Measurements from ENCODE around the gene LRIT2. TPM values are rescaled to one million over a fixed set of nuclear protein-coding genes. Genes with fewer than 3 reads are reported as not detected.

The LRIT2 gene
- total RNA-seq, 2 experiments from 2014 or later: not detected

- no peaks in the 10 kb centered on the region for H3K27me3 Mint-ChIP-seq
- DNase-seq (no peak), ATAC-seq (no peak)
- intact Hi-C loops (cut with micrococcal nuclease): no loop called here
- no peaks in the 10 kb centered on the region for H3K36me3 Mint-ChIP-seq (ENCODE audit: low read depth)
- no peak overlapping the region for H3K27ac Mint-ChIP-seq
- no peak overlapping the region for H3K4me3 Mint-ChIP-seq
- ChIA-PET CTCF (interaction anchor here (4.9 kb wide), 1 partner anchor 66 kb away, joined by 46 read pairs; no protein-coding TSS in a partner anchor), POLR2A (no interaction called here)
- H3K4me1 Mint-ChIP-seq (ENCODE audit: low read depth): no peaks in the 10 kb centered on the region
- H3K9me3 Mint-ChIP-seq: no peaks in the 10 kb centered on the region
- TF ChIP-seq CTCF (IDR thresholded peaks at IDR 0.05): no peak
Observed at GRCh38 chr10:84213076-84213475, 12.3 kb downstream of the LRIT2 start.

DNA sequence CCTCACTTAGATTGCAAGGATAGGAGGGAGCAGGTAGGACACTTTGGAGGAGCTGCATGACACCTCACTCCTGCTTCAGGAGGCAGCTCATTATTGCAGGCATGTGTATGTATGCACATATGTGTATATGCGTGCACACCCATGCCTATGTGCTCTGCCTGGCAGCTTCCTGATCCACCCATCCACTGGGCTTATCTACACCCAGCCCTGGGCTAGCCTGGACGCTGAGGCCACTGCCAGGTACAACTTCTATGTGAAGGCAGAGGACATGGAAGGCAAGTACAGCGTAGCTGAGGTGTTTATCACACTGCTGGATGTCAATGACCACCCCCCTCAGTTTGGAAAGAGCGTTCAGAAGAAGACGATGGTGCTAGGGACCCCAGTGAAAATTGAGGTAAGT is 13.3 kb downstream of the LRIT2 start:
- H3K27me3 Mint-ChIP-seq: peaks cover 3% of the 10 kb centered on the region
- H3K4me1 Mint-ChIP-seq (ENCODE audit: low read depth): no peaks in the 10 kb centered on the region
- ChIA-PET POLR2A (no interaction called here), CTCF (interaction anchor here (0.6 to 4.9 kb wide), 5 partner anchors 10 to 325 kb away, joined by 3 to 46 read pairs (median 3); partner anchors contain the start of gene LRIT2)
- H3K4me3 Mint-ChIP-seq: no peak overlapping the region
- intact Hi-C loops (cut with micrococcal nuclease): no loop called here
- no peak for TF ChIP-seq CTCF (IDR thresholded peaks at IDR 0.05)
- no peaks in the 10 kb centered on the region for H3K36me3 Mint-ChIP-seq (ENCODE audit: low read depth)
- no peaks in the 10 kb centered on the region for H3K9me3 Mint-ChIP-seq
- no peak for DNase-seq
- ATAC-seq: no peak
- no peak overlapping the region for H3K27ac Mint-ChIP-seq

DNA sequence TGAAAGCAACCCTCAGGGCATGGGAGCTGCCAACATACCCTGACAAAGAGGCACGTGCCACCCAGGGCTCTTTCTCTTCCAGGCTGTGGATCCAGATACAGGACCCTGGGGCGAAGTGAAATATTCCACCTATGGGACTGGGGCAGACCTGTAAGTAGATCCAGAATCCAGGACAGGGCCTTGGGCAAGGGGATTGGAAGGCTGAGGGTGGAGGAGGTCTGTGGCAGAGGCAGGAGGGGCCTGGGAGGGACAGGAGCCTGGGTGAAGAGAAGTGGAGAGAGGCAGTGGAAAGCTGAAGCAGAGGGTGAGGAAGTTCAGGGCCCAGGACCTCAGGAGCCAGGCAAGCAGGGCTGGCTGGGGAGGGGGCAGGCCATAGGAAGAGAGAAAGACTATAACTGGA is 13.8 kb downstream of the LRIT2 start:
- H3K4me1 Mint-ChIP-seq (ENCODE audit: low read depth): no peaks in the 10 kb centered on the region
- DNase-seq (no peak), ATAC-seq (no peak)
- H3K4me3 Mint-ChIP-seq: no peak overlapping the region
- POLR2A ChIA-PET: no interaction called here
- intact Hi-C loops (cut with micrococcal nuclease): no loop called here
- no peak overlapping the region for H3K27ac Mint-ChIP-seq
- TF ChIP-seq CTCF (IDR thresholded peaks at IDR 0.05): no peak
- CTCF ChIA-PET: interaction anchor here (1.2 to 4.9 kb wide), 4 partner anchors 13 to 326 kb away, joined by 3 to 46 read pairs (median 4); partner anchors contain the start of gene LRIT2
- H3K27me3 Mint-ChIP-seq: peaks cover 3% of the 10 kb centered on the region
- no peaks in the 10 kb centered on the region for H3K9me3 Mint-ChIP-seq
- H3K36me3 Mint-ChIP-seq (ENCODE audit: low read depth): no peaks in the 10 kb centered on the region

DNA sequence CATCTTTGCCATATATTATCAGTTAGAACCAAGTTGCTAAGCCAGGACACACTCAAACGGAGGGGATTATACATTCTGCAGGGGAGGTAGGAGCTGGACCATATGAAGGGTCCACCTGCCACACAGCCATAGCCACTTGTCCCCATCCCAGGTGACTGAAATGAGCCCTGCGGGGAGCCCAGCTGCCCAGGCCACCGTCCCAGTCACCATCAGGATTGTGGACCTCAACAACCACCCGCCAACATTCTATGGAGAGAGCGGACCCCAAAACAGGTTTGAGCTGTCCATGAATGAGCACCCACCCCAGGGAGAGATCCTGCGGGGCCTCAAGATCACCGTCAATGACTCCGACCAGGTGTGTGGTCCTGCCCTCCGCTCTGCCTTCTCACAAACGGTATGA is 17.3 kb downstream of the LRIT2 start:
- DNase-seq (no peak), ATAC-seq (no peak)
- peaks cover 3% of the 10 kb centered on the region for H3K27me3 Mint-ChIP-seq
- intact Hi-C loops (cut with micrococcal nuclease): loop anchor here (5.0 kb wide), 1 partner anchor 61 kb away; no protein-coding TSS in a partner anchor
- ChIA-PET POLR2A (no interaction called here), CTCF (interaction anchor here (2.0 to 2.5 kb wide), 2 partner anchors 60 to 67 kb away, joined by 10 to 24 read pairs; no protein-coding TSS in a partner anchor)
- TF ChIP-seq CTCF (IDR thresholded peaks at IDR 0.05): no peak
- H3K27ac Mint-ChIP-seq: no peak overlapping the region
- no peak overlapping the region for H3K4me3 Mint-ChIP-seq
- H3K4me1 Mint-ChIP-seq (ENCODE audit: low read depth): no peaks in the 10 kb centered on the region
- no peaks in the 10 kb centered on the region for H3K36me3 Mint-ChIP-seq (ENCODE audit: low read depth)
- no peaks in the 10 kb centered on the region for H3K9me3 Mint-ChIP-seq

DNA sequence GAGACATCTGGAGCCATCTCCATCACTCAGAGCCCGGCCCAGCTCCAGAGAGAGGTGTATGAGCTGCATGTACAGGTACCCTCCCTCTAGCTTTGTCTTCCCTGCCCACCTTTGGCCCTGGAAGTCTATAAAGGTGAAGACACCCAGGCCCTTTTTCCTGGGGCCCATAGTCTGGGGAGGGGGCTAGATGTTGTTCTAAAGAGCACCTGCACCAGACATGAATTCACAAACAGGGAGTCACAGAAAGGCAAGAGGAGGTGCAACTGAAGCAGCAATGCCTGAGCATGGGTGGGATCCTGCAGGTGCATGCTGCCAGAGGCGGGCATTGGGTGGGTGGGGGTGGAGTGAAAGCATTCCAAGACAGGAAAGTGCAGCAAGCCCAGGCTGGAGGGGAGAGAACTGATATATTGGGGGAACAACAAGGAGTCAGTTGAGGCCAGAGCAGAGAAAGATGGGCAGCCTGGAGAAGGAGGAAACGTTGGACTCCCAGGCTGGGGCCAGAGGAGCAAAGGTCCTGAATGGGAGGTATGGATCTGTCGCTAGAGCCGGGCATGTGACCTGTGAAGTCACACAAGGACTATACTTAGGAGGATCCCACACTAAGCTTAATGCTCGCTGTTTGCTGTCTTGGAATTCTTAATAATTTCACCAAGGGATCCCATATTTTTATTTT is 19.4 kb downstream of the LRIT2 start:
- TF ChIP-seq CTCF (IDR thresholded peaks at IDR 0.05): no peak
- Mint-ChIP-seq H3K4me3 (no peak overlapping the region), H3K27ac (no peak overlapping the region), H3K36me3 (ENCODE audit: low read depth) (no peaks in the 10 kb centered on the region), H3K27me3 (peaks cover 3% of the 10 kb centered on the region), H3K4me1 (ENCODE audit: low read depth) (no peaks in the 10 kb centered on the region), H3K9me3 (no peaks in the 10 kb centered on the region)
- CTCF ChIA-PET: interaction anchor here (0.5 to 3.9 kb wide), 17 partner anchors 10 to 1914 kb away, joined by 3 to 71 read pairs (median 4); no protein-coding TSS in a partner anchor
- ATAC-seq (no peak), DNase-seq (no peak)
- POLR2A ChIA-PET: interaction anchor here (0.6 kb wide), 1 partner anchor 19 kb away, joined by 3 read pairs; no protein-coding TSS in a partner anchor
- intact Hi-C loops (cut with micrococcal nuclease): loop anchor here (5.0 kb wide), 1 partner anchor 59 kb away; no protein-coding TSS in a partner anchor
